ENCODE results near the gene PEX11G.

- TF ChIP-seq EZH2phosphoT487 (IDR thresholded peaks at IDR 0.05; ENCODE audit: borderline replicate concordance): no peak
- no peak for TF ChIP-seq CTCF (conservative IDR thresholded peaks at IDR 0.05; ENCODE audit: low read length)
Observed at GRCh38 chr19:7522923-7523667, 34.3 kb upstream of the PEX11G start.
